G401 (cell line): ENCODE results near the gene GPATCH3. TPM values are rescaled to one million over a fixed set of nuclear protein-coding genes. Genes with fewer than 3 reads are reported as not detected.
A peak's percentile ranks its signal among the peaks of the same experiment; 100 is the strongest.
"Not testable (repeated sequence)": the region's sequence is repeated elsewhere in the genome, so short reads cannot be mapped to it uniquely, and the experiment has no call there.

ENCODE experiments used
- DNase-seq: peaks from one replicate; pipeline ENCODE4 v3.0.0-alpha.2; 2015; ENCODE audit warnings: low spot score
- in situ Hi-C: cut with HindIII; loops from 2 replicates; pipeline ENCODE4 v1.10.0; 2016; ENCODE audit warnings: low sequenced_read_pairs, mixed read lengths
- total RNA-seq: library from RNA; depleted of rRNA; stranded (reverse); fragments of >200 nt; shearing (Covaris generic); gene quantifications from 2 replicates; pipeline ENCODE4 v1.2.3, GENCODE V29; 2014; rRNA removed

The GPATCH3 gene
- total RNA-seq, 1 experiment from 2014 or later, result 22.0 TPM

- peak; percentile 64 for DNase-seq
- in situ Hi-C loops, result no loop called here
These were observed 47.1 kb downstream of the GPATCH3 start for GRCh38 chr1:26853156-26853555.

GRCh38 chr1:26852701-26853100 is 47.6 kb downstream of the GPATCH3 start:
- in situ Hi-C loops, result no loop called here
- no peak for DNase-seq

- in situ Hi-C loops, result no loop called here
- DNase-seq, result no peak
These were observed 49.1 kb downstream of the GPATCH3 start for GRCh38 chr1:26851106-26851684.

- in situ Hi-C loops, result no loop called here
- no peak for DNase-seq
These were observed 51.1 kb downstream of the GPATCH3 start for GRCh38 chr1:26848941-26849774.

- DNase-seq, result no peak
- in situ Hi-C loops, result no loop called here
These were observed 51.8 kb downstream of the GPATCH3 start for GRCh38 chr1:26848499-26848898.

GRCh38 chr1:26847826-26848225 is 52.4 kb downstream of the GPATCH3 start:
- in situ Hi-C loops, DNase-seq: not testable (repeated sequence)

GRCh38 chr1:26844424-26845196 is 55.7 kb downstream of the GPATCH3 start:
- DNase-seq, result peak; percentile 69
- in situ Hi-C loops, result no loop called here

Other genes starting within 250 kb of the GPATCH3 start
- 14.3 and 21.5 TPM in 2 replicates for gene ARID1A, start 204.5 kb downstream of the GPATCH3 start, total RNA-seq
- gene PIGV, start 112.5 kb downstream of the GPATCH3 start, total RNA-seq, result 4.0 and 9.1 TPM in 2 replicates
- 19.6 and 43.5 TPM in 2 replicates for gene ZDHHC18, start 73.8 kb downstream of the GPATCH3 start, total RNA-seq
- gene SFN, start 37.3 kb downstream of the GPATCH3 start, total RNA-seq, result 58.6 and 67.7 TPM in 2 replicates
- 20.0 and 26.9 TPM in 2 replicates for gene GPN2, start 10.2 kb downstream of the GPATCH3 start, total RNA-seq
- gene NR0B2, start 13.5 kb upstream of the GPATCH3 start, total RNA-seq, result not detected in 2 replicates
- gene NUDC, start 21.3 kb upstream of the GPATCH3 start, total RNA-seq, result 35.4 and 47.6 TPM in 2 replicates
- gene KDF1, start 60.0 kb upstream of the GPATCH3 start, total RNA-seq, result not detected in 2 replicates
- gene TRNP1, start 93.2 kb upstream of the GPATCH3 start, total RNA-seq, result 18.3 and 28.3 TPM in 2 replicates
- gene TENT5B, start 112.4 kb upstream of the GPATCH3 start, total RNA-seq, result 19.3 and 32.4 TPM in 2 replicates